HG03064 (cell line): ENCODE measurements around the gene CEACAM21.

Experiments
- ATAC-seq: cut with Tn5 transposase; IDR thresholded peaks from one replicate; pipeline ENCODE4 v1.9.1; 2021; ENCODE audit warnings: low read depth; ENCODE audit not compliant: unreplicated experiment

CEACAM21 gene

GRCh38 chr19:41616792-41617621, 41.0 kb downstream of the CEACAM21 start:
- ATAC-seq, result no peak

GRCh38 chr19:41617941-41618730, 42.2 kb downstream of the CEACAM21 start:
- ATAC-seq, result no peak

- ATAC-seq, result no peak
Observed at GRCh38 chr19:41619018-41619556, 43.1 kb downstream of the CEACAM21 start.

- no peak for ATAC-seq
Observed at GRCh38 chr19:41620171-41620570, 44.2 kb downstream of the CEACAM21 start.

GRCh38 chr19:41621226-41621625, 45.3 kb downstream of the CEACAM21 start:
- no peak for ATAC-seq

- ATAC-seq, result no peak
Observed at GRCh38 chr19:41621654-41622053, 45.7 kb downstream of the CEACAM21 start.

GRCh38 chr19:41623360-41623759, 47.4 kb downstream of the CEACAM21 start:
- ATAC-seq, result no peak

- ATAC-seq, result no peak
Observed at GRCh38 chr19:41624515-41624914, 48.5 kb downstream of the CEACAM21 start.

GRCh38 chr19:41624937-41625336, 49.0 kb downstream of the CEACAM21 start:
- ATAC-seq, result no peak

- ATAC-seq, result no peak
Observed at GRCh38 chr19:41626278-41626677, 50.3 kb downstream of the CEACAM21 start.

- no peak for ATAC-seq
Observed at GRCh38 chr19:41626877-41627276, 50.9 kb downstream of the CEACAM21 start, which contains the start of gene CEACAM4. Gene CEACAM4, minus strand, starts transcription at chr19:41627074. Its CDS starts 111 bp downstream, at chr19:41626963.

- no peak for ATAC-seq
Observed at GRCh38 chr19:41627966-41628675, 52.2 kb downstream of the CEACAM21 start.
